NCI-H2196 (cell line): ENCODE data around the gene STMND1.
"Not testable (repeated sequence)": the region's sequence is repeated elsewhere in the genome, so short reads cannot be mapped to it uniquely, and the experiment has no call there.

Experiments used
- DNase-seq: peaks from one replicate; lab custom pipeline; 2025; ENCODE audit not compliant: unreplicated experiment; lab: John Stamatoyannopoulos, UW

STMND1 gene

GRCh38 chr6:17101422-17102257 lies at the start of gene STMND1:
Gene STMND1, plus strand, starts transcription at chr6:17102050. Its CDS starts 208 bp downstream, at chr6:17102258.
- peak; percentile 11 for DNase-seq

- no peak for DNase-seq
Observed at GRCh38 chr6:17054647-17055046, 47.2 kb upstream of the STMND1 start.

GRCh38 chr6:17057322-17057721 lies 44.5 kb upstream of the STMND1 start:
- DNase-seq: no peak

- no peak for DNase-seq
Observed at GRCh38 chr6:17058550-17058949, 43.3 kb upstream of the STMND1 start.

GRCh38 chr6:17059022-17059421 lies 42.8 kb upstream of the STMND1 start:
- no peak for DNase-seq

GRCh38 chr6:17059850-17060249 lies 42.0 kb upstream of the STMND1 start:
- DNase-seq: no peak

- no peak for DNase-seq
Observed at GRCh38 chr6:17061097-17061496, 40.8 kb upstream of the STMND1 start.

GRCh38 chr6:17062871-17063440 lies 38.9 kb upstream of the STMND1 start:
- no peak for DNase-seq

GRCh38 chr6:17064975-17065374 lies 36.9 kb upstream of the STMND1 start:
- DNase-seq: no peak

GRCh38 chr6:17066610-17067009 lies 35.2 kb upstream of the STMND1 start:
- DNase-seq: no peak

GRCh38 chr6:17068972-17069371 lies 32.9 kb upstream of the STMND1 start:
- not testable (repeated sequence) for DNase-seq

GRCh38 chr6:17070400-17070799 lies 31.4 kb upstream of the STMND1 start:
- not testable (repeated sequence) for DNase-seq

GRCh38 chr6:17073596-17073995 lies 28.3 kb upstream of the STMND1 start:
- DNase-seq: not testable (repeated sequence)

GRCh38 chr6:17081273-17081672 lies 20.6 kb upstream of the STMND1 start:
- no peak for DNase-seq

GRCh38 chr6:17081860-17082508 lies 19.9 kb upstream of the STMND1 start:
- no peak for DNase-seq

GRCh38 chr6:17083397-17083796 lies 18.5 kb upstream of the STMND1 start:
- no peak for DNase-seq

- peak; percentile 3 for DNase-seq
Observed at GRCh38 chr6:17086469-17086868, 15.4 kb upstream of the STMND1 start.

GRCh38 chr6:17088091-17088611 lies 13.7 kb upstream of the STMND1 start:
- DNase-seq: no peak

GRCh38 chr6:17091122-17091521 lies 10.7 kb upstream of the STMND1 start:
- DNase-seq: no peak

- DNase-seq: no peak
Observed at GRCh38 chr6:17093686-17094085, 8.2 kb upstream of the STMND1 start.

GRCh38 chr6:17096096-17096495 lies 5.8 kb upstream of the STMND1 start:
- no peak for DNase-seq

GRCh38 chr6:17096652-17097051 lies 5.2 kb upstream of the STMND1 start:
- DNase-seq: no peak
